Stimulated activated CD4-positive, alpha-beta T cell treated with anti-CD3 and anti-CD28 coated beads, Interleukin-15, amount 100 ng/mL, for 24 hours (primary cell): Measurements from ENCODE around the gene CLMP.
"Not testable (repeated sequence)": the region's sequence is repeated elsewhere in the genome, so short reads cannot be mapped to it uniquely, and the experiment has no call there.

Experiments used
- DNase-seq: peaks from one replicate; pipeline ENCODE4 v3.0.0-alpha.2; 2020

Gene CLMP

DNA sequence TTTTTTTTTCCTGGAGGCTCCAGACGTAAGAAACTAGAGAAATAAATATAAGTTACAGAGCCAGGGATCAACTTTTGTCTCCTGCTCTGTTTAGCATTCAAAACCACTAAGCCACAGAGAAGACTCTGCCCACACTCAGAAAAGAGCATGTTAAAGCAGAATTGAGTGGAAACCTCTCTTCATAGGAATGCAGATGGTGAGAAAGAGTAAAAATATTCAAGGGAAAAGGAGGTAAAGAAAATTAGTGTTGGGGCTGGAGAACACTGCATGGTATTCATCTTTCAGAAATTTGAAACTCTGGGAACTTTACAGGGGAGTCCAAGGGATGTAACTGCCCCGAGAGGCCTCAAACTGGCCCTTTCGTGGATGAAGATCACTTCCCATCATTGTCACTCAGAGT is 65.1 kb downstream of the CLMP start:
- DNase-seq: no peak

DNA sequence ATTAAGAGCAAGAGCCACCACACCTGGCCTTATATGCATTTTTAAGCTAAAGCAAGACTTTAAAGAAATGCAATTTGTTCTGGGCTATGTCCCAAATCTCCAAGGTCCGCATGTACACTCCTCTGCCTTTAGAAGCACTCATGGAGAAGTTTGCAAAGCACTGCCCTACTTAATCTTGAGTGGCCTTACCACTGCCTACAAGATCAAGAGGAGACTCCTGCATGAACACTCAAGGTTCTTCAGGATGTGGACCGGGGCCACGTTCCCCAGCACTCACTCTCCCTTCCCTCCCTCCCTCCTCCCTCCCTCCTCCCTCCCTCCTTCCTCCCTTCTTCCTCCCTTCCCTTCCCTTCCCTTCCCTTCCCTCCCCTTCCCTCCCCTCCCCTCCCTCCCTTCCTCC is 69.9 kb downstream of the CLMP start:
- no peak for DNase-seq

DNA sequence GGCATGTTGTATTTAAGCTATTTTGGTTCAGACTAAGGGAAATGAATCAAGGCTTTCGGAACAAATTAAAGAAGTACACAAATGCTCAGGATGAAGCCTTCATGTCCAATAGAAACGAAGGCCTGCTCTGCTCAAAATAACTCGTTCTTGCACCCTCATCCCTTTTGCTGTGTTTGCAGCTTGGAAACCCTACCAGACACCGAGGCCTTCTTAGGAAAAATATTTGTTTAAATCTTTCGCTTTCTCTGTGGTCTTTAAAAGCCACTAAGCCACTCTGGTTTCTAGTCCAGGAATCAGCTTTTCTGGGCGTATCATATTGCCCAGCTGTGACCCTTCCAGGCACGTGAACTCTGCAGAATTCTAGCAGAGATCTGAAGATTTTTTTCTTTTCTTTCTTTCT is 72.2 kb downstream of the CLMP start:
- DNase-seq: no peak

DNA sequence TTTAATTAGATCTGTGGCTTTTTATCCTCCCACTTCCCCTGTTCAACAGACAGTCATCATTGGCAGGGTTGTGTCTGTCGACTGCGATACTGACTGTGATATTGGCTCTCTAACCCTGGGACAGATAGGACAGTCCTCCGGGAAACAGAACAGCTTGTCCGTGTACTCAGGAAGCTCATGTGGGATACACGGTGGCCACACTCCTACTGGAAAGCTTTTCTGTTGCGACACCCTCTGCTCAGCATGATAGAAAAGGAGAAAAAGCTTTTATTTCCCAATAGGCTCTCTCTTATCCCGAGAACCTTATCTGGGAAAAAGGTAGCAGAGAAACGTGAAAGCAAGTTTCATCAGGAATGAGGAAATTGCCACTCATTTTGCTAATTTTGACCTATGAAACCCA is 72.7 kb downstream of the CLMP start:
- no peak for DNase-seq

DNA sequence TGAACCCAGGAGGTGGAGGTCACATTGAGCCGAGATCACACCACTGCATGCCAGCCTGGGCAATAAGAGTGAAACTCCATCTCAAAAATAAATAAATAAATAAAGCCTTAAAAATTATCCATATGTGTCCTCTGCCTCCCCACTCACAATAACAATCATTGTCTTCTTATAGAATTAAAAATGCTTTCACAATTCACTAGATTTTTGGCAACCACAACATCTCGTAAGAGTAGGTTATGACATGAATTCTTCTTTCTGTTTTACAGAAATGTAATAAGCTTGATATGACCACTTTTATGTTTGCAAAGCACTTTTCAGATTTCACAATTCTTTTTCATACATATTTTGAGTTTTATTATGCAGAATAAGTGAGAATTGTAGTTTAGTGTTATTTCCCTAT is 78.6 kb downstream of the CLMP start:
- no peak for DNase-seq

DNA sequence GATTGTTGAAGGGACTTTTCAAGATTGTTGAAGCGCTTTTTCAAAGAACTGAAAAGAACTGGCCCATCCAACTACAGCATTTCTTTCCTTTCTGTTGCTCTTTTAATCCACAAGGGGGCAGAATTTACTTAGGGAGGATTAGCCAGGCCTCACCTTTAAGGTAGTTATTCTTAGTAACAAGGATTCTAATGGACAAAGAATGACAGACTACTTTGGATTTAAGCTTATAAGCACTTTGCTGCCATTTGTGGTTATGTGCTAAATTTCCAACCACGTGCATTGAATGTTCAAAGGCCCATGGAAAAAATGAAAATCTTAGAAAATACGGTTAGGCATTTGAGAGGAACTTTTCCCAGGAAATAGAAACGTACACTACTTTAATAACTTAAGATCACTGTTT is 83.6 kb downstream of the CLMP start:
- DNase-seq: no peak

DNA sequence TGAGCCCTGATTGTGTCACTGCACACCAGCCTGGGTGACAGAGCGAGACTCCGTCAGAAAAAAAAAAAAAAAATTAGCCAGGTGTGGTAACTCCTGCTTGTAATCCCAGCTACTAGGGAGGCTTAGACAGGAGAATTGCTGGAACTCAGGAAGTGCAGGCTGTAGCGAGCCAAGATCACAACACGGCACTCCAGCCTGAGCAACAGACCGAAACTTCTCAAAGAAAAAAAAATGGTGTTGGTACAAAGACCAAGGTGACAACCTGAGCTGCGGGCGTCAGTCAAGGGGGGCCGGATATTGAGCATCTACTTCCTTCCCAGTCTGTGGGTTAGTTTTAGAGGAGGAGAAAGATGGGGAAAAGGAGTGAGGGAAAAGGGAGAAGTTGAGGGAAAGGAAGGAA is 84.7 kb downstream of the CLMP start:
- no peak for DNase-seq

DNA sequence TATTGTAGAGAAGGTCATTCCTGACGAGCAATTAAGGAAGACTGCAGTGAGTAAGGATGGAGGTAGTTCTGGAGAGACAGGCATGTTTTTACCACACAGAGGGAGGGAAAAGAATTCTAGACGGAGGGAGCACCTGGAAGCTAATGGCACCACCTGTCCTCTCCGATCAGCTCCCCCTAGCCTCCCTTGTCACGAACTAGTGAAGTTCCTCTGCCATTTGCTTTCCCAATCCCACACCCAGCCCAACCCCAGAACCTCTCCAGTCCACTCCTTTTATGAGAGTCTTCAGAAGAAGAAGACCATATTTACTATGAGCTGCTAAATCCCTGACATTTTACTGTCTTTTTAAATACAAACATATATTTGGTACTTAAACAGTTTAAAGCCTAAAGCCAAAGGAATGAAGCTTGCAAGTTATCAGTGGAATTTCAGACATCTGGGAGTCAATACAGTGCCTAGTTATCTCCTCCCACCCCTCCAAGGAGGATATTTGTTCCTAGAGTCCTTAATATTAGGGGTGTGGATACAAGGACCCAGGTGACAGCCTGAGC is 87.0 kb downstream of the CLMP start:
- no peak for DNase-seq

DNA sequence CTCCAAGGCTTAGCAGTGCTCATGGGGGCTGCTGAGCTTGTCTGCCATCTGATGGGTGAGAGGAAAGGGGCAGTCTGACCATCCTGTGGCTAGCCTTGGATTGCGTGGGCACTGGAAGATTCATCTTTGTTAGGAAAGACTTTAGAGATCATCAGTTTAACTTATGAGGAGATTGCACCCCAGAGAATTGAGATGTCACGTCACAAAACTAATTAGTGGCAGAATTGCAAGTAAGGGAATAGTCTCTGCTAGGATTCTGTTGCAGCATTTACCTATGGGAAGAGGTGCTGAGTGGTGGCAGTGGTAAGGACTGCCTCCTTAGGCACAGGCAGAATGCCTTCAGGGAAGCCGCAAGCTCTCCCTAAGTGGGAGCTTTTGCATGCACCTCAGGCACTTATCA is 90.4 kb downstream of the CLMP start:
- DNase-seq: no peak

DNA sequence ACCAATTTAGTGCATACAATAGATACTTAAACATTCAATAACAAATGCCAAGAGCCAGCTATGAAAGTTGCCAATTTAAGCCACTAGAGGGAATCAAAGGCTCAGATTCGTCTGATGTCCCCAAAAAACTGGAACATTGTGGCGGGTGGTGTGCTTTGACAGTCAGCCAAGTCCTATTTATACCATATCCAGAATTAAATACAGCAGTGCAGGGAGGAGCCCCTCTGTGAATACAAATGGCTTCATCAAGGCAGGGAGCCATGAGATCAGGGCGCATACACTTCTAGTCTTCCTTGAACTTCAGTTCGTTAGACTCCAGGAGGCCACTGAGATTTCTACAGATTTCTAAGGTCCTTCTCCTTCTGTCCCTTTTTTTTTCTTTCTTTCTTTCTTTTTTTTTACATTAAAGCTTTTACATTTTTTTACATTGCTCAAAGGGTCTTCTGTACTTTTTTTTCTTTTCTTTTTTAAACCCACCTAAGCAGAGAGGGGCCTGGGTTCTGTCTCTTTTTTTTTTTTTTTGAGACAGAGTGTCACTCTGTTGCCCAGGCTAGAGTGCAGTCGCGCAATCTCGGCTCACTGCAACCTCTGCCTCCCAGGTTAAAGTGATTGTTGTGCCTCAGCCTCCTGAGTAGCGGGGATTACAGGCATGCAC is 91.6 kb downstream of the CLMP start:
- DNase-seq: peak; percentile 24

DNA sequence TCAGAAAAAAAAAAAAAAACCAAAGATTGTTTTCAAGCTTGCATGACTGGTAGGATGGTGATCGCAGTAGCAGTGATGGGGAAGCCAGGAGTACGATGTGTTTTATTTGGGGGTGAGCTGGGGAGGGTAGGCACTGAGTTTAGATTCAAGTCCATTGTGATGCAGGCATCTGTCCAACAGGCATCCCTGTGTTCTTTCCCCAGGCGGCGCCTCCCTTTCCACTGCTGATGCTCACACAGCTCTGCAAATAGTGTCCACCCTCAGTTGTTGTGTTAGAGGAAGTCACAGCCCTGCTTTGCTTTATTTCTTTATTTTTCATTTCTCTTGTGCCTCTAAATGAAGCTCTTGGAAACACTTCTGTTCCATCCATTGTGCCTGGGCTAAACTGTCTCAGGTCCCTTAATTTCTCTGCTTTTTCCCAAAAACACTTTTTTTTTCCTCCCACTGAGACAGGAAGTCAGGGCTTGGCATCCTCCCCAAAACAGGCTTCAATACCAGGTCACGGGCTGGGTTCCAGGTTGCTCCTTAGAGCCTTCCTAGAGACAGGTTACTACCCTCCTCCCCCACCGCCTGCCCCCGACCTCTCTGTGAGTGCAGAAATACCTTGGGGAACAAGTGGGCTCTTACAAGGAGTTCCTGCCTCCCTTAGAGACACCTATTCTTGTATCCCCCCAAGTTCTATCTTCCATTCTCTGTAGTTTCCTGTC is 94.5 kb downstream of the CLMP start:
- no peak for DNase-seq

DNA sequence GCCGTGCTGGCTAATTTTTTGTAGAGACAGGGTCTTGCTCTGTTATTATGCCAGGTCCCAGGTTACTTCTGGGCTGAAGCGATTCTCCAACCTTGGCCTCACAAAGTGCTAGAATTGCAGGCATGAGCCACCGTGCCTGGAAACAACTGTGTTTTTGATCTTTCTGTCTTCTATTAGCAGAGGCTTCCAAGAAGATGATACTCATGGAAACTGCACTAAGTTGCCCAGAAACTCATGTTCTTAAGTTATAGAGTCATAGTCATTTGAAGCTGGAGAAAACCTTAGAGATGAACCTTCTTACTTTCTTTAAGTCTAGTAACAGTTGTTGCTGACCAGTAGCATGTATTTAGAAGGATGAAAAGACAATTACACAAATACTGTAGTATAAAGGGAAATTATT is 96.1 kb downstream of the CLMP start:
- no peak for DNase-seq

DNA sequence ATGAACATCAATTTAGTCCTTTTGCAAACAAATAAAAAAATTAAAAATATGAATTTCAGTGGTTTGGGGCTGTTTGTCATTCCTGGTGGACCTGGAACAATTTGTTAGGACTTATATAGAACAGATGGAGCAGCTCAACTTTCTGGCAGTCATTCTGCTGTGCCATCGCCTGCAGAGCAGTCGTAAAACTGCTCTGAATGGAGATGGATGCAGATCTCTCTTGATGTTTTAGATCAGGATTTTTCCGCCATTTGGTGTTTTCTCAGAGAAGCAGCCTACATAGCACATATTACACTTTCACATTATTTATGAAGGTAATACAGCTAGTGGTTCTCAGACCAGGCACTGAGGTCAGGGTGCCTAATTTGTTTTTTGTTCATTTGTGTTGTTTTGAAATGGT is 101.3 kb downstream of the CLMP start:
- no peak for DNase-seq

DNA sequence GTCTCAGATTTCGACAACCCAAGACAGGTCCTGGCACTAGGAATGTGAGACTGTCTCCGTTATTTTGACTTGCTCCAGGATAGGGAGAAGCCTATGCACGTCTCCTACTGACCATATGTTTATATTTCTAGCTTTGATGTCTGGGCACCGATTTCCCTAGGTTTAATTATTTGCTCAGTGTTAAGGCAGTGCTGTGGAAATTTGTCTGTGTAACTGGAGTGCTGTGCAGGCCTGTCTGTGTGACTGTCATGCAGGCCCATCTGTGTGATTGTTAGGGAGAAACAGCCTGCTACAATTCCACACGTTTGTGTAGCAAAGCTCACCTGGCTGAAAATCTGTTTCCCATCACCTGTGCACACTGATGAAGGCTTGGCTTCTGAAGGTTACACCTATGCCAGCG is 103.5 kb downstream of the CLMP start:
- no peak for DNase-seq

DNA sequence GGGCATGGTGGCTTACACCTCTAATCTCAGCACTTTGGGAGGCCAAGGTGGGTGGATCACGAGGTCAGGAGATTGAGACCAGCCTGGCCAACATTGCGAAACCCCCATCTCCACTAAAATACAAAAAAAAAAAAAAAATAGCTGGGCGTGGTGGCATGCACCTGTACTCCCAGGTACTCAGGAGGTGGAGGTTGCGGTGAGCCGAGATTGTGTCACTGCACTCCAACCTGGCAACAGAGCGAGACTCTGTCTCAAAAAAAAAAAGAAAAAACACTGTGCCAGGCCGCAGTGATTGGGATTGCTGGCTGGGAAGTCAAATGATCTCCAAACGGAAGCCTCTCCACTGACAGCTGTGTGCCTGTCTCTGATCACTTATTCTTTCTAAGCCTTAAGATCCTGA is 104.9 kb downstream of the CLMP start:
- DNase-seq: not testable (repeated sequence)

DNA sequence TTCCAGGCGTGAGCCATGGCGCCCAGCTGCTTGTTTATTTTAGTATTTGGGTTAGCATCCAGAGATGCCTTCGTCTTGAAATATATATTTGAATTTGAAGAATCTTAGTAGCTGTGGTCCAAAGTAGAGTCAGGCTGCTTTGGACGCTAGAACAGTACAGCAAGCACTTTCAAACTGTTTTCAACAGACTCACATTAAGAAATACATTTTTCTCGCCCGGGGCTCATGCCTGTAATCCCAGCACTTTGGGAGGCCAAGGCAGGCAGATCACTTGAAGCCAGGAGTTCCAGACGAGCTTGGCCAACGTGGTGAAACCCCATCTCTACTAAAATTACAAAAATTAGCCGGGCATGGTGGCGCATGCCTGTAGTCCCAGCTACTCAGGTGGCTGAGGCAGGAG is 106.2 kb downstream of the CLMP start:
- not testable (repeated sequence) for DNase-seq

DNA sequence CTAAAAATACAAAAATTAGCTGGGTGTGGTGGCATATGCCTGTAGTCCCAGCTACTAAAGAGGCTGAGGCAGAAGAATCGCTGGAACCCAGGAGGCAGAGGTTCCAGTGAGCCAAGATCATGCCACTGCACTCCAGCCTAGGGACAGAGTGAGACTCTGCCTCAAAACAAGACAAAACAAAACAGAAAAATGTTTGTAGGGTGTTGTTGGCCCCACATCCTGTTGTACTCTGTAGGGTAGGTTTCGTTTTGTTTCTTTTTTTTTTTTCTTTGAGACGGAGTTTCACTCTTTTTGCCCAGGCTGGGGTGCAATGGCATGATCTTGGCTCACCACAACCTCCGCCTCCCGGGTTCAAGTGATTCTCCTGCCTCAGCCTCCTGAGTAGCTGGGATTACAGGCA is 107.4 kb downstream of the CLMP start:
- DNase-seq: not testable (repeated sequence)

DNA sequence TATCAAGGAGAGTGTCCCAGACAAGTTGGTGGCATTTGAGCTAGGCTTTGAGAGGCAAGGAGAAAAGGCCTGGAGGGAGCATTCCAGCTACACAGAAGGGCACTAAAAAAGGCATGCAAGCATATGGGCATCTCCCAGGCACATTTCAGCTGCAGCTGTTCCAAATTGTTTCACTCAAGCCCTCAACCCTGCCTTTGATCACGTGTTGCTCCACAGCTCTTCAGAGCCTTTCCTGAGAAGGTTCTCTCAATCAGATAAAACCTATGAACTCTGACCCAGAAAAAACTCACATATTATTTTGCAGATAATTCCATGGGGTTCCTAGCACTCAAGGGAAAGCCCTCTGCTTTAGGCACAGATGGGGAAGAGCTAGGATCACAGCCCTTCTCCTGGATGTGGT is 108.7 kb downstream of the CLMP start:
- no peak for DNase-seq

DNA sequence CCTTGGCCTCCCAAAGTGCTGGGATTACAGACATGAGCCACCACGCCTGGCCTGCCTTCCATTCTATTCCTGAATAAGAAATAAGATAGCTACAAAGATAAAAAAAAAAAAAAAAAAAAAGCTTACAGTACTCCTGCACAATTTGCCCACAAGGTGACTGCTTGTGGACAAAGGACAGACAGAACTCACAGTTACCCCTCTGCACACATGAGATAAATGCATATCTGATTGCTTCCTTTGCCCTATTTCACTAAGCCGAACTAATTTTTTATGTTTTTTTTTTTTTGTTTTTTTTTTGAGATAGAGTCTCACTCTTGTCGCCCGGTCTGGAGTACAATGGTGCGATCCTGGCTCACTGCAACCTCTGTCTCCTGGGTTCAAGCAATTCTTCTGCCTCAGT is 109.6 kb downstream of the CLMP start:
- no peak for DNase-seq

DNA sequence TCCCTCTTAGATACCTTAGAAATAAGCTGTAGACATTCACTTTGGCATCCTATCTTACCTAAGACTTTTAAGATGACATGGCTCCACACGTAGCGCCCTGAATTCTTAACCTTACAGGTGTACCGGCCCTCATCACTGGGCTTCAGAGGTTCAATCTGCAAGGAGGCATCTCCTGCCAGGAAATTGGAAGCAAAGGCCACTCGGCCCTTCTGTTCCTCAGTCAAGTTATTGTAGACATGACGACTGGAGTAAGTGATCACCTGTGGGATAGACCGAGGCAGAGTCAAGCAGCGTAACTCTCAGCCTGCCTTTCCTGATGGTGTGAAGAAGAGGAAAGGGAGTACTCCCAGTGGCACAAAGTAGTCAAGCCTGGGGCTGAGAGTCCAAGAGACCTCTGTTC is 110.6 kb downstream of the CLMP start:
- DNase-seq: no peak

DNA sequence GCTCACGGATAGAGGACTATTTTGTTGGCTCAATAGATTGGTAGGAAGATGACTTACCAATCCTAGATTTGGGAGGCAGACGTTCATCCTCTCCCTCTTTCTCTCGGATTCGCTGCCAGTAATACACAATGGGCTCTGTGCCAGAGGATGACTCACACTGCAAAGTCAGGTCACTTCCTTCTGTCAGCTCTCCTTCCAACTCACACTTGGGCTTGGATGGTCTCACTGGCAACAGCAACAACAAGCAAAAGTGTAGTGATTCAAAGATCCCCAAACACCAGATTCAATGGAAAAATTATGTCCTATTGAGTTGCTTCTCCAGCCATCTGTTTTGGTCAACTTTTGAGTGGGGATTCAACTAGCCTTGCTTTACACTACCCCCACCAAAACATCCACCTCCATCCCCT is 111.4 kb downstream of the CLMP start:
- peak; percentile 80 for DNase-seq

DNA sequence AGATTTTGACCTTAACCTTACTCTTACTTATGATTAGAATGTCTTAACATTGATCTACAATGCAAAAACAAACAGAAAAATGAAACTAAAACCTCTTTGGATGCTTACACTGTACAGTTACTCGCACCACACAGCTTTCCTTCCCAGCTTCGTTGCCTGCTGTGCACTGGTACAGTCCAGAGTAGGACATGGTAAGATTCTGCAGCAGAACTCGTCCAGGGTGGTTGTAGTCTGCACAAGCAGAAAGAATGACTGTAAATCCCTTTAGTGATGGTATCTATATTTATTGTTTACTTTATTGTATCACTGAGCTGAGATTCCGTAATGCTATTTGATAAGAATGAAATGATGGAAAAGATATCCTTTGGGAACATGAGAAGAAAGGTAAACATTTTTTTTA is 112.1 kb downstream of the CLMP start:
- DNase-seq: no peak

DNA sequence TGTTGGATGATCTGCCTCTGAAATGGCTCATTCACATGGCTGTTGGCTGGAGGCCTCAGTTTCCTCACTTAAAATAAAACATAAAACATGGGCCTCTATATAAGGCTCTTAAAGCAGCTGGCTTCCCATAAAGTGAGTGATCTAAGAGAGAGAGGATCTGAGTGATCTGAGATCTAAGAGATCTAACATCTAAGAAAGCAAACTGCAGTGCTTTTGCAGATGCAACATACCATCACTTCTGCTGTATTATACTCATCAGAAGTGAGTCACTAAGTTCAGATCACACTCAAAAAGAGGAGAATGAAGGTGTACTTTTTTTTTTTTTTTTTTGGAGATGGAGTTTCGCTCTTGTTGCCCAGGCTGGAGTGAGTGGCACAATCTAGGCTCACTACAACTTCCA is 115.0 kb downstream of the CLMP start:
- no peak for DNase-seq

DNA sequence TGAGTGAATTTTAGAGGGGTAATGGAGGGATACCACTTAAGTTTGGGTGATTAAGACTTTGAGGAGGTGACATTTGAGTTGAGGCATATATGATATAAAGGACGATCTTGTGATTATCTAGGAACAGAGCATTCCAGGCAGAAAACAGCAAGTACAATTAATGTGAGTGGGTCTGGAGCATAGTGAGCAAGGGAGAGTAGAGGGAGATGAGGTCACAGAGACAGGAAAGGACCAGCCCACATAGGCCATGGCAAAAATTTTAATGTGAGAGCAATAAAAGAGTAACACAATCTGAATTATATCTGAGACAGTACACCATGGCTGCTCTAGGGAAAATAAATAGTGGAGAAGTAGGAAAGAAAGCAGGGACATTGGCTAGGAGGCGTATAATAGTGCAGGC is 118.6 kb downstream of the CLMP start:
- no peak for DNase-seq
